Right lobe of liver (tissue), 4 donors: Measurements from ENCODE around the gene PCBP4.

Source experiments
- CTCF ChIP-seq, 4 donors: fragments of 200-600 bp in 3 of 4; fragments of 450-650 bp in 1 of 4; IDR thresholded peaks; one replicate each; pipeline versions ENCODE4 v1.5.1 to v1.8.0; 2016 to 2022; ENCODE audit warnings: antibody characterized with exemption in 4 of 4, mild to moderate bottlenecking in 2 of 4
- POLR2A ChIP-seq: fragments of 450-650 bp; IDR thresholded peaks from one replicate; pipeline ENCODE4 v1.6.1; 2017; ENCODE audit warnings: antibody characterized with exemption, mild to moderate bottlenecking
- donor health status: DM: no; HTN: no; CAD: no.
- donor health status: DM: no; HTN: no; CAD: no.
- donor health status: DM: no; HTN: yes; CAD: no.

- no peak for TF ChIP-seq POLR2A
- no peak for TF ChIP-seq CTCF (IDR thresholded peaks at IDR 0.05)
Measured at GRCh38 chr3:51928438-51928837, 38.8 kb downstream of the PCBP4 start.
